Measurements from ENCODE around the gene CD101.
"Not testable (repeated sequence)": the region's sequence is repeated elsewhere in the genome, so short reads cannot be mapped to it uniquely, and the experiment has no call there.

CD101 gene

GRCh38 chr1:117001254-117001927 lies at the start of gene CD101:
Gene CD101 (plus strand): TSS chr1:117001760. CDS start chr1:117001818, 58 bp downstream.
- no peak for DNase-seq

GRCh38 chr1:116952738-116953275 lies 48.8 kb upstream of the CD101 start:
- no peak for DNase-seq

DNA sequence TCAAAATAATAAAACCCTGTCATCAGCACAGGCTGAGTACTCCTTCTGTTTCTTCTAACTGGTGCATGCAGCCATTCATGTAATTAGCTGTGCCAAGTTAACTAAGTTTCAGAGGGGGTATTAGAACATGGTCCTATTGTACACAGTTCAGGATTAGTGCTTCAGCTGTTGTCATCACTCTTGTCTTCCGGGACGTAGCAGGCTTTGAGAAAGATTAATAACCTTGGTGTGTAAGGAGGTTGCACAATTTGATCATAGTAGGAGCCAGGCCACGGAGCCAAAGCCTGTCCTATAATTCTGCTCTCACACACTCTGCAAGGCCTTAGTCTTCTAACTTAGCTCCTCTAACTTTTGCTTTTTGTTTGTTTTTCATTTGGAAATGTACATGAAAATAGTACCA lies 47.1 kb upstream of the CD101 start:
- DNase-seq, result no peak

DNA sequence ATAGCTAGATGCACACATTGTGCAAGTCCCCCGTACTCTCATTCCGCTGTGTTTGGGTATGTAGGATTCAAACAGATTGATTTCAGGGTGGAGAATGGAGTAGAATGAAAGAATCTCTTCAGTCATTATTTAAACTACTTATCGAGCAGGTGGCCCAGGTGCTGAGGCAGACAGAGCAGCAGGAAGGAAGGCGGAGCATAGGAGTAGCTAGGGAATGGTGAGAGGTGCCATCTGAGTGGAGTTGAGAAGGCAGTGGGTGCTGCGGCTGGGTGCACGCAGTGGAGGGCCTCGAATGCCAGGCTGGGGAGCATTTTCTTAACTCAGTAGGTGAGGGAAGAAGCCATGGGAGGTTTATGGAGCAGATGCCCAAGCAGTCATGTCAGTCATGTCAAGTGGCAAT lies 45.2 kb upstream of the CD101 start:
- DNase-seq, result no peak

GRCh38 chr1:116957646-116958045 lies 43.9 kb upstream of the CD101 start:
- DNase-seq, result no peak

DNA sequence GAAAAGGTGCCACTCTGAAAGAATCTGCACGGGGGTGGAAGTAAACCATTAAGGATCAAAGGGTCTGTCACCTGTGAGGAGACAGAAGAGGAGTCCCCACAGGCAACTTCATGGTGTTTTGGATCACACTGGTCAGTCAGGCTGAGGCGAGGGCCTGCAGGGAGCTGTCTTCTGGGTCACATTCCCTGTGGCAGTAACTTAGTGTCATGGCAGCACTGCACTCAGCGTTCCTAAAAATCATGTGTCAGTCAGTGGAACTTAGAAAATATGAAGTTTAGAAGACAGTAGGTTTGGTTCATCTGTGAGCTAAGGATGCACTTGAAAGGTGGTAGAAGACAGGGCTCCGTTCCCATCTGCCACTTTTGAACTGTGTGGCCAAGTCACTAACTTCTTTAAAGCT lies 43.5 kb upstream of the CD101 start:
- no peak for DNase-seq

DNA sequence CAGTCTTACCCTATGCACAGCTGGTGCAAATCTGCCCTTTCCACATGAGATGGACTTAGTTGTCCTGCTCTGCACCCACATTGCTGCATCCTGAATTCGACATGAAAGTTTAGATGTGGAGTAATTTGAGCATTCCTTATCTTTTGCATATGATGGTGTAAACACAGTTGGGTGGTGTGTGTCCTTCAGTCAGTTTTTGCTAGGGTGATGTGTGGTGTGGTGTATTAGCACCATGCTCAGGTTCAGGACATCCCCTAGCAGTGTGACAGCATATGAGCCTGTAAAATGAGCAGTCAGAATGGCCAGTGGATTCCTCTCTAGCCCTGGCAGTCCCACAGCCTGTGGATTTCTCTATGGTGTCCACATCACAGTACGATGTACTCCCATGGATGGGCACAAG lies 42.6 kb upstream of the CD101 start:
- DNase-seq, result no peak

- DNase-seq, result no peak
Measured at GRCh38 chr1:116961606-116962005, 40.0 kb upstream of the CD101 start.

GRCh38 chr1:116962987-116963639 lies 38.4 kb upstream of the CD101 start:
- DNase-seq, result no peak

- DNase-seq, result no peak
Measured at GRCh38 chr1:116966791-116967190, 34.8 kb upstream of the CD101 start.

GRCh38 chr1:116968724-116969123 lies 32.8 kb upstream of the CD101 start:
- DNase-seq, result no peak

DNA sequence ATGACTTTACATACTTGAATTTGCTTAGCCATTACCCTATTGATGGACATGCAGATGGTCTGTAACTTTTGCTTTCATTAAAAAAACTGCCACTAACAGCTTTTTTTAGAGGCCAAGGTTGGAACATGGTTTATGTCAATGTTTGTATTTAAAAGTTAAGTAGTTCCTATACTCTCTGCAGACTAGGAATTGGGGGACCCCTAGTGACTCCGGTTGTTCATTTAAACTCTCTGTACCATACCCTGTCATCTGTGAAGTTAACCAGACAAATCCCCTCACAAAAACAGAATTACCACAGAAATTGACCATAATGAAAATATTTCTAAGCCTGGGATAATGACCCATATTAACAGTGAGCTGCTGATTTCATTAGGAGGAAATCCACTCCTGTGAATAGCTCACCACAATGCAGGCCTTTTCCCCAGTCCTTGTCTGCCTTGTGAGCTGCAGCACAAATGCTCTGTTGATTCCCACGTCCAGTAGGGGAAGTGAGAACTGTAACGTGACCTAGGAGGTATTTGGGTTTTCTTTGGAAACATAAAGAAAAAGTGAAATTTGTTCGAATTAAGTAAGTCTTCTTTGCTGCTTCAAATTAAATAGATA lies 30.2 kb upstream of the CD101 start:
- DNase-seq, result no peak

GRCh38 chr1:116971965-116972673 lies 29.4 kb upstream of the CD101 start:
- no peak for DNase-seq

GRCh38 chr1:116972674-116973030 lies 28.9 kb upstream of the CD101 start:
- no peak for DNase-seq

- not testable (repeated sequence) for DNase-seq
Measured at GRCh38 chr1:116980309-116980708, 21.3 kb upstream of the CD101 start.

DNA sequence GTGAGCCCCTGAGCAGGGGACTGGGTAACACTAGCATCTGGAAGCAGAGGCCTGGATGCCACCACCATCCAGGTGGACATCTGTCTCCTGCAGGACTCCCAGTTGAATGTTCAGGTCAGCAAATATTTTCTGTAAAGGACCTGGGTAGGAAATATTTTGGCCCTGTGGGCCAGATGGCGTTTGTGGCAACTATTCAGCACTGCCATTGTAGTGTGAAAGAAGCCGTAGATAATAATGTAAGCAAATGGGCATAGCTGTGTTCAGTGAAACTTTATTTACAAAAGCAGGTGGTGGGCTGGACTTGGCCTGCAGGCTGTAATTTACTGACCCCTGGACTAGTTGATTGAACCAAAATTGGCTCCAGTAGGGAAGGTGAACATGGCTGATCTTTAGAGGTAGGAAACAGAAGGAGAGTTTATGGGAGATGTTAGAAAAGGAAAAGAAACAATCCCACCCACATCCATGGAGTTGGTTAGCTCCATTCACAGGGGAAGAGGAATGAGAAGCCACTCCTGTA lies 20.0 kb upstream of the CD101 start:
- no peak for DNase-seq

DNA sequence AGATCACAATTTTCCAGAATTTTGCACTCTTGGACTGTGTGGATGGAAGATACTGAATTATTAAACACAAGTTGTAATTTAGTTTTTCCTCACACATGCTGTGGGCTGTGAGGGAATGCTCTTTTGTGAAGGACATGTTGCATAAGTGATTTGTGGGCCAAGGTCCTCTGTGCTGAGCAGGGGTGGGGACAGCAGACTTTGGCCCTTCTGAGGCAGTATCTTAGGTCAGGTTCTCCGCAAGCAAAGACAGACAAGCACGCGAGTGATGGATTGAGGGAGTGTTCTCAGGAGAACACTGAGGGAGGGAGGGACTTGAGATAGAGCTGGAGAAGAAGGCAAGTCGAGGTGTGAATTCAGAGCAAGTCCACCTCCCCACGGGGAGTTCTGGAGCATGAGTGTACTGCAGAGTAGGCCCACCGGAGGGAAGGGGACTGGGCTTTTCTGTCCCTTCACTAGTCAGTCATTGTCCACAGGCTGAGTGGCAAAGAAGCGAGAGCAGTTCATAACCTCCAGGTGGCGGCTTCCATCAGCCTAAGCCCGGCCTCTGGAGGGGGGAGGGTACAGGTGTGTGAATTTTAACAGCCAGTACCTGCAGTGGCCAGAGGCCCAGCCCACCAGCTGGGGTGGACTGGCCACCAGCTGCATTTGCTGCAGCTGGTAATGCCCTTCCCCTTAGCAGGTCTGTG lies 19.1 kb upstream of the CD101 start:
- DNase-seq, result no peak

GRCh38 chr1:116983112-116983511 lies 18.4 kb upstream of the CD101 start:
- no peak for DNase-seq

DNA sequence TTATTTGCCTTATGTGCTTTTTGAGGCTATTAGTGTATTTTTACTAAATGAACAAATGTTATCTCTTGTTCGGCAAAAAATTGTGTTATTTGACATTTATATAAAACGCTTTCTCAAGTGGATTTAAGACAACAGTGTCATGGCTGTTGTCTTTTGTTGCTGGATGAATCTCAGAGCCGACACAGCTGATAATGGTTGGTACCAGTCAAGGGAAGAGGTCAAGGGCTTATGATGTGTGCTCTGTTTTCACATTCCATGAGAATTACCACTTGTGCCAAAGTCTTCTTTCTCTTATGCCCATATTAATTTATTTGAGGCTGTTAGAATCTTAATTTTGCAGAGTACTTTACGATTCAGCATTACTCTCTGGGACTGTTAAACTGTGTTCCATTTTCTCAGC lies 17.9 kb upstream of the CD101 start:
- no peak for DNase-seq

DNA sequence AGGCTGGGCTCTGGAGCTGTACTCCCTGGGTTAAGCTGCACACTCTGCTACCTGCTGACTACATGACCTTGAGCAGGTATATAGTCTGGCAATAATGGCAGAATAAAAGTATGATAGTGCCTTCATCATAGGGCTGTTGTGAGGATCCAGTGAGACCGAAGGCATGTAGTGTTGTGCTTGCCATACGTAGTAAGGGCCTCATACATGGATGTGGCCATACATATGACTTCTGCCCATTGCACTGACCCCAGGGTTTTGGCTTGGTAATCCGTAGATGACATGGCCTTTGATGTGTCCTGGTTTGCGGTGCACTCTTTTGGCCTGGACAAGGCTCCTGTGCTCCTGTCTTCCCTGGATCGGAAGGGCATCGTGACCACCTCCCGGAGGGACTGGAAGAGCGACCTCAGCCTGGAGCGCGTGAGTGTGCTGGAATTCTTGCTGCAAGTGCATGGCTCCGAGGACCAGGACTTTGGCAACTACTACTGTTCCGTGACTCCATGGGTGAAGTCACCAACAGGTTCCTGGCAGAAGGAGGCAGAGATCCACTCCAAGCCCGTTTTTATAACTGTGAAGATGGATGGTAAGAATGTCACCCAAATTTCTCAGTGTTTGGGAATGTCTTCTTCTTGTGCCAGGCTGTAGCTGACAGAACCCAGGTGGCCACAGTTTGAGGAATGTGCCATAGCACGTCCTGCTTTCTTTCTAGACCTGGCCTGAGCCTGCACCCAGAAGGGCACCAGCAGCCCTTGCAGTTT lies 17.0 kb upstream of the CD101 start:
- no peak for DNase-seq

DNA sequence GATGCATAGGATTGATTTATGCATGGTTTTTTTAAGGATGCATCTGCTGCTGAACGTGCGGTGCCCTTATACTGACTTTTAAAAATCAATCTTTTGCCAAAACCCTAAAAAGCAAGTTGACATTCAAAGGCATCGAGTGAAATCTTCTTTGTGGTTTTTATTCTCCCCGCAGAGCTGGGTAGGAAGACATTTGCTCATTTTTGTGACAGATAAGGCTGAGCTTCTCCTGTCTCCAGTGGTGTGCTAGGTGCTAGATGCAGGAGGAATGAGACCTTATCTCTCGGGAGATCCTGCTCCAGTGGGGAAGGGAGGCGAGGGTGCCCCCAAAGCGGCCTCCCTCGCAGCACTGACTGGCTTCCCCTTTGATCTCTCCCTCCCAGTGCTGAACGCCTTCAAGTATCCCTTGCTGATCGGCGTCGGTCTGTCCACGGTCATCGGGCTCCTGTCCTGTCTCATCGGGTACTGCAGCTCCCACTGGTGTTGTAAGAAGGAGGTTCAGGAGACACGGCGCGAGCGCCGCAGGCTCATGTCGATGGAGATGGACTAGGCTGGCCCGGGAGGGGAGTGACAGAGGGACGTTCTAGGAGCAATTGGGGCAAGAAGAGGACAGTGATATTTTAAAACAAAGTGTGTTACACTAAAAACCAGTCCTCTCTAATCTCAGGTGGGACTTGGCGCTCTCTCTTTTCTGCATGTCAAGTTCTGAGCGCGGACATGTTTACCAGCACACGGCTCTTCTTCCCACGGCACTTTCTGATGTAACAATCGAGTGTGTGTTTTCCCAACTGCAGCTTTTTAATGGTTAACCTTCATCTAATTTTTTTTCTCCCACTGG lies 14.9 kb upstream of the CD101 start:
- DNase-seq, result no peak
